Tibial nerve (tissue), 4 donors: Measurements from ENCODE around the gene AFF3. TPM values are rescaled to one million over a fixed set of nuclear protein-coding genes. Genes with fewer than 3 reads are reported as not detected.
"Not testable (repeated sequence)": the region's sequence is repeated elsewhere in the genome, so short reads cannot be mapped to it uniquely, and the experiment has no call there.

Experiments
- DNase-seq, 2 donors: peaks; one replicate each; pipeline ENCODE4 v3.0.0-alpha.2; 2019; ENCODE audit warnings: low spot score in 2 of 2
- H3K27ac ChIP-seq, 4 donors: fragments of 200-600 bp; sonication (generic) in 3 of 4; one replicate each; pipeline ENCODE4 v1.5.1; 2017 to 2019; ENCODE audit warnings: mild to moderate bottlenecking in 1 of 4
- H3K27me3 ChIP-seq, 2 donors: fragments of 200-600 bp; sonication (generic) in 1 of 2; one replicate each; pipeline versions ENCODE4 v1.5.1 to v1.6.0; 2017 to 2019
- H3K36me3 ChIP-seq, 3 donors: fragments of 200-600 bp; sonication (generic); one replicate each; pipeline ENCODE4 v1.5.1; 2018 to 2019
- H3K4me1 ChIP-seq, 4 donors: fragments of 200-600 bp; sonication (generic) in 3 of 4; one replicate each; pipeline ENCODE4 v1.5.1; 2017 to 2019
- H3K4me3 ChIP-seq, 4 donors: fragments of 200-600 bp; sonication (generic) in 3 of 4; one replicate each; pipeline ENCODE4 v1.5.1; 2017 to 2019; ENCODE audit warnings: mild to moderate bottlenecking in 1 of 4, moderate library complexity in 1 of 4
- H3K9me3 ChIP-seq, 4 donors: fragments of 200-600 bp; sonication (generic) in 3 of 4; one replicate each; pipeline ENCODE4 v1.5.1; 2017 to 2019
- CTCF ChIP-seq, 5 experiments: fragments of 200-600 bp in 3 of 5; fragments of 450-650 bp in 2 of 5; sonication (generic) in 3 of 5; IDR thresholded peaks; one replicate each; pipeline ENCODE4 v1.5.1; 2016 to 2019; ENCODE audit warnings: antibody characterized with exemption in 5 of 5, mild to moderate bottlenecking in 3 of 5, moderate library complexity in 2 of 5
- EP300 ChIP-seq, 2 donors: sonication (generic); formaldehyde crosslinking; IDR thresholded peaks; one replicate each; pipeline ENCODE4 v1.6.1; 2017; ENCODE audit warnings: antibody characterized with exemption in 2 of 2, mild to moderate bottlenecking in 1 of 2
- POLR2A ChIP-seq, 2 donors: fragments of 450-650 bp; IDR thresholded peaks; one replicate each; pipeline ENCODE4 v1.6.1; 2017; ENCODE audit warnings: antibody characterized with exemption in 2 of 2, mild to moderate bottlenecking in 2 of 2, moderate library complexity in 2 of 2
- WGBS, 2 donors: methylation state at CpG; one replicate each; pipeline ENCODE4 v1.1.5; 2018; 5-methylcytosine and 5-hydroxymethylcytosine counted together
- total RNA-seq, 4 donors: library from RNA; depleted of rRNA; stranded (reverse); fragments of >200 nt; gene quantifications; one replicate each; pipeline ENCODE4 v1.1.0, GENCODE V29; 2016

AFF3 gene
- total RNA-seq, 4 donors from 2014 or later: 7.2 to 36.0 (median 21.4) TPM

- no peaks in the 10 kb centered on the region for H3K9me3 ChIP-seq
- no peak overlapping the region for H3K4me3 ChIP-seq
- WGBS, 2 donors: 80 to 84% methylated on average over 6 of the region's 6 CpGs
- H3K27me3 ChIP-seq: no peaks in the 10 kb centered on the region
- DNase-seq: no peak
- no peaks in the 10 kb centered on the region for H3K36me3 ChIP-seq
- no peak for TF ChIP-seq POLR2A (IDR thresholded peaks at IDR 0.05)
- TF ChIP-seq CTCF (IDR thresholded peaks at IDR 0.05): no peak
- TF ChIP-seq EP300 (IDR thresholded peaks at IDR 0.05): no peak
- H3K27ac ChIP-seq: no peak overlapping the region
- peaks cover 0 to 25% (median 2%) of the 10 kb centered on the region in 4 donors for H3K4me1 ChIP-seq
Measured at GRCh38 chr2:100109986-100110613, 32.3 kb downstream of the AFF3 start.

- H3K4me1 ChIP-seq: peaks cover 0 to 27% (median 2%) of the 10 kb centered on the region in 4 donors
- H3K4me3 ChIP-seq, H3K9me3 ChIP-seq, DNase-seq, H3K27me3 ChIP-seq, H3K36me3 ChIP-seq, H3K27ac ChIP-seq: not testable (repeated sequence)
- WGBS, 2 donors: 47 to 65% methylated on average over 3 of the region's 3 CpGs
Measured at GRCh38 chr2:100108648-100109020, 33.8 kb downstream of the AFF3 start.

GRCh38 chr2:100107906-100108647, 34.3 kb downstream of the AFF3 start:
- no peaks in the 10 kb centered on the region for H3K27me3 ChIP-seq
- no peak overlapping the region for H3K27ac ChIP-seq
- WGBS, 2 donors: 87 to 90% methylated on average over 6 of the region's 6 CpGs
- H3K4me3 ChIP-seq: no peak overlapping the region
- no peaks in the 10 kb centered on the region for H3K36me3 ChIP-seq
- no peaks in the 10 kb centered on the region for H3K9me3 ChIP-seq
- no peak for DNase-seq
- H3K4me1 ChIP-seq: peaks cover 0 to 27% (median 2%) of the 10 kb centered on the region in 4 donors
- TF ChIP-seq EP300 (IDR thresholded peaks at IDR 0.05) (no peak), CTCF (IDR thresholded peaks at IDR 0.05) (no peak), POLR2A (IDR thresholded peaks at IDR 0.05) (no peak)

- no peak for DNase-seq
- peaks cover 0 to 27% (median 2%) of the 10 kb centered on the region in 4 donors for H3K4me1 ChIP-seq
- H3K27me3 ChIP-seq: no peaks in the 10 kb centered on the region
- no peak for TF ChIP-seq EP300 (IDR thresholded peaks at IDR 0.05)
- no peak for TF ChIP-seq POLR2A (IDR thresholded peaks at IDR 0.05)
- no peak for TF ChIP-seq CTCF (IDR thresholded peaks at IDR 0.05)
- H3K27ac ChIP-seq: peak overlapping the region in 1 of 4 donors; percentile 72
- 71 to 79% methylated on average over 1 of the region's 1 CpG for WGBS, 2 donors
- no peak overlapping the region for H3K4me3 ChIP-seq
- H3K36me3 ChIP-seq: no peaks in the 10 kb centered on the region
- no peaks in the 10 kb centered on the region for H3K9me3 ChIP-seq
Measured at GRCh38 chr2:100107440-100107839, 35.0 kb downstream of the AFF3 start.

GRCh38 chr2:100106460-100106859, 35.9 kb downstream of the AFF3 start:
- peak overlapping the region in 3 of 4 donors; percentile 17 to 72 (median 39) for H3K27ac ChIP-seq
- H3K4me1 ChIP-seq: peaks cover 0 to 27% (median 2%) of the 10 kb centered on the region in 4 donors
- H3K4me3 ChIP-seq: no peak overlapping the region
- no peaks in the 10 kb centered on the region for H3K27me3 ChIP-seq
- WGBS, 2 donors: 53 to 57% methylated on average over 9 of the region's 9 CpGs
- no peaks in the 10 kb centered on the region for H3K36me3 ChIP-seq
- H3K9me3 ChIP-seq: no peaks in the 10 kb centered on the region
- peak in 1 of 2 donors; percentile 56 for DNase-seq
- no peak for TF ChIP-seq POLR2A (IDR thresholded peaks at IDR 0.05)
- peak in 1 of 2 donors; percentile 59 for TF ChIP-seq EP300 (IDR thresholded peaks at IDR 0.05)
- TF ChIP-seq CTCF (IDR thresholded peaks at IDR 0.05): no peak
